ENCODE measurements around the gene FDPS.

Gene FDPS

DNA sequence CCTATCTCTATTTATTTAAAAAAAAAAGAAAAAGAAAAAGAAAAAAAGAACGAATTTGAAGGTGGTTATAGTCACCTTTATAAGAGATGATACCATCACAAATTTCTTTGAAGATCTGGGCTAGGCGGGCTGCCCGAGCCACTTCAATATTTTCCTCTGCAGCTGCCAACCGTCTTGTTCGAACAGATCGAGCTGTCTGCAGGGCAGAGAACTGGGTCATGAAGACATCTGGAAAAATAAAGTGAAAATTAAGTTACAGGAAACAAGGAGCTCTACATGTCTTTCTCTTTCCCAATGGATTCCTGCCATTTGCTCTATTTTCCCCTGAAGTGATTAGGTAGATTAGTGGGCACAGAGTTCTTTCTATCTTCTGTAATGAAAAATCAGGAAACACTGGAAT is 44.0 kb downstream of the FDPS start:
- no peak for DNase-seq (ENCODE audit: low read depth in 2 of 3, low spot score in 2 of 3)

DNA sequence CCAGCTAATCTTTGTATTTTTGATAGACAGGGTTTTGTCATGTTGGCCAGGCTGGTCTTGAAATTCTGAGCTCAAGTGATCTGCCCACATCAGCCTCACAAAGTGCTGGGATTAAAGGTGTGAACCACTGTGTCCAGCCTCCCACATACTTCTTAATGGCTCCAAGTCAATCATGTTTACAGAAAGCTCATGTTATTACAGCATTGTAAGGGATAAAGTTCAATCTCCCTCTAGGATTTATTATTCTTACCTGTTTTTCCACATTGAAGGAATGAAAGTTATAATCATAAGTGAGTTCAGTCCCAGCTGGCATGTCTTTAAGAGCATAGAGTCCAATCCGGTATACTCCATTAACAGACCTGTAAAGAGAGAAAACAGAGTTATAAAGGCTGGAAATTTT is 51.4 kb downstream of the FDPS start:
- no peak for DNase-seq (ENCODE audit: low read depth in 2 of 3, low spot score in 2 of 3)
